LHCN-M2 (cell line): ENCODE measurements around the gene MND1. TPM values are rescaled to one million over a fixed set of nuclear protein-coding genes. Genes with fewer than 3 reads are reported as not detected.
A peak's percentile ranks its signal among the peaks of the same experiment; 100 is the strongest.

ENCODE experiments used
- DNase-seq: peaks from one replicate; pipeline ENCODE4 v3.0.0-alpha.2; 2012; ENCODE audit warnings: low read depth
- total RNA-seq: library from RNA; depleted of rRNA; stranded (reverse); fragments of >200 nt; gene quantifications from 2 replicates; pipeline ENCODE4 v1.2.3, GENCODE V29; 2014

The MND1 gene
- total RNA-seq, 1 experiment from 2014 or later = 15.8 TPM

- no peak for DNase-seq
These were observed 1.5 kb downstream of the MND1 start for GRCh38 chr4:153346031-153346430.

GRCh38 chr4:153346563-153346962 lies 2.1 kb downstream of the MND1 start:
- DNase-seq = no peak

GRCh38 chr4:153347117-153347516 lies 2.6 kb downstream of the MND1 start:
- DNase-seq = no peak

- DNase-seq = no peak
These were observed 3.5 kb downstream of the MND1 start for GRCh38 chr4:153348006-153348405.

- DNase-seq = no peak
These were observed 4.8 kb downstream of the MND1 start for GRCh38 chr4:153349206-153349805.

- DNase-seq = no peak
These were observed 17.7 kb downstream of the MND1 start for GRCh38 chr4:153362184-153362583.

- DNase-seq = peak; percentile 55
These were observed 19.6 kb downstream of the MND1 start for GRCh38 chr4:153364061-153364460.

- no peak for DNase-seq
These were observed 20.5 kb downstream of the MND1 start for GRCh38 chr4:153365003-153365402.

- DNase-seq = no peak
These were observed 22.0 kb downstream of the MND1 start for GRCh38 chr4:153366486-153366885.

GRCh38 chr4:153367092-153367491 lies 22.6 kb downstream of the MND1 start:
- no peak for DNase-seq

GRCh38 chr4:153369021-153369420 lies 24.5 kb downstream of the MND1 start:
- no peak for DNase-seq

- DNase-seq = no peak
These were observed 27.3 kb downstream of the MND1 start for GRCh38 chr4:153371701-153372234.

GRCh38 chr4:153372967-153373562 lies 28.6 kb downstream of the MND1 start:
- DNase-seq = no peak

- DNase-seq = no peak
These were observed 30.0 kb downstream of the MND1 start for GRCh38 chr4:153374442-153374841.

GRCh38 chr4:153375303-153375702 lies 30.8 kb downstream of the MND1 start:
- DNase-seq = no peak

- DNase-seq = no peak
These were observed 38.6 kb downstream of the MND1 start for GRCh38 chr4:153383131-153383530.

- DNase-seq = no peak
These were observed 39.7 kb downstream of the MND1 start for GRCh38 chr4:153384160-153384559.

- DNase-seq = no peak
These were observed 41.3 kb downstream of the MND1 start for GRCh38 chr4:153385784-153386183.

- no peak for DNase-seq
These were observed 43.5 kb downstream of the MND1 start for GRCh38 chr4:153387981-153388380.

- peak; percentile 79 for DNase-seq
These were observed 48.9 kb downstream of the MND1 start for GRCh38 chr4:153393397-153393796.

- no peak for DNase-seq
These were observed 50.5 kb downstream of the MND1 start for GRCh38 chr4:153394945-153395344.

- no peak for DNase-seq
These were observed 54.2 kb downstream of the MND1 start for GRCh38 chr4:153398713-153399112.

- no peak for DNase-seq
These were observed 54.9 kb downstream of the MND1 start for GRCh38 chr4:153399358-153399757.
